K562 (cell line): ENCODE measurements around the gene PUM1. TPM values are rescaled to one million over a fixed set of nuclear protein-coding genes. Genes with fewer than 3 reads are reported as not detected.
A peak's percentile ranks its signal among the peaks of the same experiment; 100 is the strongest.

Experiments
- ATAC-seq: fragments of 200-7000 bp; cut with Tn5 transposase; 3 replicates; pipeline ENCODE4 v1.9.1; 2020; ENCODE audit warnings: moderate library complexity
- BruUV-seq: library from RNA; stranded (reverse); fragments of 400-500 nt; replicated peaks from 2 replicates; lab custom pipeline; 2021; lab: Mats Ljungman, UMichigan
- CTCF ChIA-PET: fragments of 300-600 bp; formaldehyde crosslinking; extraction: SDS; loops from one replicate; lab custom pipeline; 2021; ENCODE audit warnings: low intra/inter-chr PET ratio; lab: Yijun Ruan, JAX
- POLR2A ChIA-PET: fragments of 300-600, 350-650 bp; sonication (Branson Sonifier 250); formaldehyde crosslinking; extraction: SDS; loops from one replicate; lab custom pipeline; 2021; ENCODE audit warnings: antibody characterized with exemption, inconsistent platforms; lab: Yijun Ruan, JAX
- DNase-seq, 4 experiments: peaks; one replicate each; pipeline versions ENCODE4 v3.0.0 to v3.0.0-alpha.2; 2011 to 2018; ENCODE audit warnings: low spot score in 3 of 4, mixed read lengths in 3 of 4; ENCODE audit errors: extremely low read depth in 1 of 4
- FAIRE-seq: peaks from 2 replicates; lab custom pipeline; 2011; peaks lifted over from hg19 to GRCh38; lab: Jason Lieb, UNC
- H2AFZ ChIP-seq: 2 replicates; pipeline ENCODE4 v1.6.0; 2011; ENCODE audit warnings: low read depth, low read length, control low read depth, inconsistent platforms
- H3K27ac ChIP-seq: fragments of 200-600 bp; 3 replicates; pipeline ENCODE4 v1.8.0; 2011; ENCODE audit warnings: low read depth, mild to moderate bottlenecking, control low read depth, inconsistent platforms, low read length, moderate library complexity, mixed read lengths; ENCODE audit errors: extremely low read depth
- H3K27me3 ChIP-seq, 2 experiments: fragments of 300-600 bp in 1 of 2; 2 replicates in 1 of 2; 3 replicates in 1 of 2; pipeline versions ENCODE4 v1.6.0 to v1.8.0; 2011; ENCODE audit warnings: inconsistent platforms in 2 of 2, low read length in 2 of 2, mild to moderate bottlenecking in 1 of 2, mixed read lengths in 1 of 2, moderate library complexity in 1 of 2; ENCODE audit not compliant: control insufficient read depth in 2 of 2, insufficient read depth in 2 of 2
- H3K36me3 ChIP-seq: fragments of 300-600 bp; 3 replicates; pipeline ENCODE4 v1.8.0; 2011; ENCODE audit warnings: mild to moderate bottlenecking, low read length, inconsistent platforms; ENCODE audit not compliant: control insufficient read depth, insufficient read depth
- H3K4me1 ChIP-seq, 2 experiments: fragments of 200-600 bp in 1 of 2; replicated peaks in 1 of 2; 2 replicates in 1 of 2; 3 replicates in 1 of 2; pipeline versions ENCODE4 v1.5.1 to v1.8.0; 2011; ENCODE audit warnings: inconsistent platforms in 2 of 2, low read length in 2 of 2, mild to moderate bottlenecking in 1 of 2, mixed read lengths in 1 of 2, moderate library complexity in 1 of 2; ENCODE audit not compliant: control insufficient read depth in 2 of 2, insufficient read depth in 2 of 2
- H3K4me2 ChIP-seq: 2 replicates; pipeline ENCODE4 v1.6.1; 2011; ENCODE audit warnings: low read length, control low read depth, inconsistent platforms, mixed read lengths; ENCODE audit not compliant: insufficient read depth
- H3K4me3 ChIP-seq: fragments of 200-600 bp; sonication (generic), shearing (Covaris generic); 2 replicates; pipeline ENCODE4 v1.5.1; 2016; ENCODE audit warnings: control low read depth, inconsistent platforms
- H3K79me2 ChIP-seq: fragments of 200-600 bp; 3 replicates; pipeline ENCODE4 v1.8.0; 2011; ENCODE audit warnings: low read length, inconsistent platforms; ENCODE audit not compliant: control insufficient read depth, insufficient read depth
- H3K9ac ChIP-seq, 2 experiments: 2 replicates each; pipeline versions ENCODE4 v1.6.0 to v1.6.1; 2011; ENCODE audit warnings: low read depth in 2 of 2, low read length in 2 of 2, control low read depth in 1 of 2, inconsistent platforms in 1 of 2, mild to moderate bottlenecking in 1 of 2, mixed read lengths in 1 of 2; ENCODE audit not compliant: insufficient read depth in 1 of 2
- H3K9me1 ChIP-seq: one replicate; pipeline ENCODE4 v1.6.0; 2011; ENCODE audit warnings: inconsistent platforms, mild to moderate bottlenecking, low read length, moderate library complexity; ENCODE audit not compliant: control insufficient read depth, insufficient read depth
- H3K9me3 ChIP-seq: replicated peaks from 2 replicates; pipeline ENCODE4 v1.5.1; 2011; ENCODE audit warnings: low read depth, low read length, inconsistent platforms; ENCODE audit not compliant: control insufficient read depth, insufficient read depth
- H4K20me1 ChIP-seq: replicated peaks from 2 replicates; pipeline ENCODE4 v1.6.1; 2011; ENCODE audit warnings: low read length, inconsistent platforms, mixed read lengths; ENCODE audit not compliant: control insufficient read depth, insufficient read depth
- ARID4B ChIP-seq: sonication (generic); formaldehyde crosslinking; IDR thresholded peaks from 2 replicates; pipeline ENCODE4 v1.8.0; 2022; ENCODE audit warnings: mild to moderate bottlenecking, missing genetic modification reagents
- BCOR ChIP-seq: fragments of 450-650 bp; IDR thresholded peaks from 2 replicates; pipeline ENCODE4 v1.6.1; 2016
- CBFA2T3 ChIP-seq: fragments of 450-650 bp; IDR thresholded peaks from 2 replicates; pipeline ENCODE4 v1.6.1; 2017
- CCNT2 ChIP-seq: IDR thresholded peaks from 2 replicates; pipeline ENCODE4 v1.6.1; 2011; ENCODE audit warnings: borderline replicate concordance, low read depth, mild to moderate bottlenecking, moderate library complexity, mixed read lengths, low read length; ENCODE audit not compliant: insufficient read length; ENCODE audit errors: extremely low read depth
- E2F3 ChIP-seq: fragments of 250-450 bp; sonication (Bioruptor Pico); IDR thresholded peaks from 2 replicates; pipeline ENCODE4 v1.4.0; 2020; ENCODE audit warnings: mild to moderate bottlenecking
- MAFG ChIP-seq: fragments of 450-650 bp; conservative IDR thresholded peaks from 2 replicates; pipeline ENCODE4 v1.6.1; 2016; ENCODE audit warnings: missing genetic modification characterization, missing compliant biosample characterization
- NFIX ChIP-seq: fragments of 250-450 bp; sonication (Bioruptor Pico); IDR thresholded peaks from 2 replicates; pipeline ENCODE4 v1.4.0; 2020; ENCODE audit warnings: low read depth, mild to moderate bottlenecking, moderate library complexity
- PTBP1 ChIP-seq: fragments of 200-400 bp; formaldehyde crosslinking; IDR thresholded peaks from 2 replicates; pipeline ENCODE4 v1.6.1; 2017; ENCODE audit warnings: low read depth, low read length
- RBM25 ChIP-seq: fragments of 200-400 bp; formaldehyde crosslinking; IDR thresholded peaks from 2 replicates; pipeline ENCODE4 v1.6.1; 2018; ENCODE audit warnings: low read length, low read depth, moderate library complexity; ENCODE audit not compliant: severe bottlenecking
- ZFP36 ChIP-seq: fragments of 150-350 bp; IDR thresholded peaks from 2 replicates; pipeline ENCODE4 v1.6.1; 2018; ENCODE audit warnings: low read length, low read depth; ENCODE audit not compliant: partially characterized antibody
- ZNF436 ChIP-seq: fragments of 250-450, 450-650 bp; sonication (Bioruptor Pico); formaldehyde crosslinking; IDR thresholded peaks from 2 replicates; pipeline ENCODE4 v1.7.0; 2020; ENCODE audit warnings: mild to moderate bottlenecking
- ZNF511 ChIP-seq: sonication (generic); formaldehyde crosslinking; IDR thresholded peaks from 2 replicates; pipeline ENCODE4 v1.8.0; 2022; ENCODE audit warnings: mild to moderate bottlenecking, missing genetic modification reagents
- WGBS: fragments of 100-300 bp; shearing (Covaris generic); methylation state at CpG from one replicate; pipeline ENCODE4 v1.1.6; 2016; ENCODE audit warnings: low coverage, mixed read lengths; ENCODE audit not compliant: insufficient coverage; ENCODE audit errors: missing lambda C conversion rate; 5-methylcytosine and 5-hydroxymethylcytosine counted together
- in situ Hi-C: fragments of 300-500 bp; cut with MboI; formaldehyde crosslinking; loops from 4 replicates; pipeline ENCODE4 v1.15.0; 2018; ENCODE audit warnings: inconsistent platforms, mixed read lengths
- intact Hi-C: fragments of 100-400 bp; cut with micrococcal nuclease; formaldehyde crosslinking; loops from 2 replicates; pipeline ENCODE4 v1.14.2; 2022
- polyA plus RNA-seq, 8 experiments: library from polyadenylated mRNA; depleted of rRNA in 4 of 8; stranded (reverse) in 5 of 8; unstranded in 3 of 8; fragments of >200 nt; fragmentation: Nextera tagmentation in 2 of 8; fragmentation: Illumina TruSeq in 1 of 8; extraction: Ambion mirVana in 2 of 8; extraction: Trizol in 1 of 8; gene quantifications; 2 replicates each; pipeline versions ENCODE4 v1.2.1 to v1.2.3, GENCODE V29; 2011 to 2014; ENCODE audit warnings: inconsistent platforms in 1 of 8, missing spikeins in 1 of 8
- total RNA-seq, 7 experiments: library from RNA; depleted of rRNA in 6 of 7; stranded (reverse); fragments of >200 nt in 6 of 7; fragmentation: Illumina TruSeq in 2 of 7; extraction: Trizol in 2 of 7; gene quantifications; 2 replicates each; pipeline versions ENCODE4 v1.2.1 to v1.2.3, GENCODE V29; 2011 to 2021; ENCODE audit warnings: low replicate concordance in 1 of 7

The PUM1 gene
- total and polyA plus RNA-seq, 9 of the 15 experiments (the other 6 are each of a cell fraction or from before 2014, with no cell fraction given): 37.7 to 104 (median 55.7) TPM

- 0 out of 3 replicates have a peak, but pooled peaks cover 9% of the 10 kb centered on the region for H3K79me2 ChIP-seq
- H3K27ac ChIP-seq: no peak overlapping the region
- H3K9ac ChIP-seq: peak overlapping the region in 1 of 2 experiments; percentile 56; a peak in 2 of 4 replicates
- DNase-seq (peak in 1 of 4 experiments; percentile 48), FAIRE-seq (no peak), ATAC-seq (no peak)
- in situ Hi-C loops: no loop called here
- no peaks in the 10 kb centered on the region for H3K27me3 ChIP-seq
- H3K4me1 ChIP-seq: peaks cover 57 to 62% of the 10 kb centered on the region in 2 experiments
- no peak overlapping the region for H2AFZ ChIP-seq
- ChIA-PET CTCF (no interaction called here), POLR2A (interaction anchor here (0.6 to 3.0 kb wide), 12 partner anchors 8 to 180 kb away, joined by 3 to 12 read pairs (median 4); no protein-coding TSS in a partner anchor)
- no peak overlapping the region for H3K4me2 ChIP-seq
- H3K9me1 ChIP-seq: peaks cover 8% of the 10 kb centered on the region
- no TSS peak for BruUV-seq
- H3K36me3 ChIP-seq: peaks cover 3% of the 10 kb centered on the region; the same call in 1 of the 3 replicates
- H4K20me1 ChIP-seq: peaks cover 9% of the 10 kb centered on the region
- TF ChIP-seq MAFG (tag): no peak
- peak; percentile 95 for TF ChIP-seq ZFP36
- TF ChIP-seq ZNF436 (CRISPR knock-in tag): peak; percentile 83; the same call in 1 of the 2 replicates
- no peak for TF ChIP-seq CCNT2
- peak; percentile 28 for TF ChIP-seq RBM25
- TF ChIP-seq NFIX (CRISPR knock-in tag): no peak
- TF ChIP-seq PTBP1: 0 out of 2 replicates have a peak, but pooled peaks have one; percentile 15
- TF ChIP-seq E2F3 (CRISPR knock-in tag): 0 out of 2 replicates have a peak, but pooled peaks have one; percentile 16
- peak; percentile 13; the same call in 1 of the 2 replicates for TF ChIP-seq CBFA2T3
- 0 out of 2 replicates have a peak, but pooled peaks have one; percentile 5 for TF ChIP-seq BCOR
- TF ChIP-seq ZNF511 (CRISPR knock-in tag): no peak
- no peak for TF ChIP-seq ARID4B (CRISPR knock-in tag)
- no peak overlapping the region for H3K4me3 ChIP-seq
- no peaks in the 10 kb centered on the region for H3K9me3 ChIP-seq
- WGBS: 74% methylated on average over 10 of the region's 10 CpGs
- intact Hi-C loops: no loop called here
Measured at GRCh38 chr1:30898031-30898815, 167.3 kb downstream of the PUM1 start.
